NCI-H446 treated with DMSO at 0.1 percent for 48 hours (cell line): ENCODE results near the gene LRRK1.
A peak's percentile ranks its signal among the peaks of the same experiment; 100 is the strongest.

ENCODE experiments used
- DNase-seq: peaks from one replicate; lab custom pipeline; 2025; lab: John Stamatoyannopoulos, UW

The LRRK1 gene

DNA sequence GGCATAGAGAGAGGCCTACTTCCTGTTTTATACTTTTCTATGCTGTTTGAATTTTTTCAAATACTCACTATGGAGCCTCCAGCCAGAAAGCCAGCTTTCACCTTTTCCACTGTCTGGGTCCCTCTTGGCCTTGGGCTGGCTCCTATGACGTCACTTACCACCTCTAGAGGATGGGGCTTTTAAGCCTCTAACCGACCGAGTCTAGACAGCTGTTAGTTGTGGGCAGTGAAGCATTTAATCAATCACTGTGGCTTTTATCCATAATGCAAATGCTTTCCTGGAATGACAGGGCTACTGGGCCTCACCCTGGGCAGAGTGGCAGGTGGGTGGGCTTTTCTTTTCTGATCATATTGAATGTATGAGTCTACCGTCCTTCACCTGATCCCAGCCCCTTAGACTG lies 61.9 kb downstream of the LRRK1 start:
- no peak for DNase-seq

DNA sequence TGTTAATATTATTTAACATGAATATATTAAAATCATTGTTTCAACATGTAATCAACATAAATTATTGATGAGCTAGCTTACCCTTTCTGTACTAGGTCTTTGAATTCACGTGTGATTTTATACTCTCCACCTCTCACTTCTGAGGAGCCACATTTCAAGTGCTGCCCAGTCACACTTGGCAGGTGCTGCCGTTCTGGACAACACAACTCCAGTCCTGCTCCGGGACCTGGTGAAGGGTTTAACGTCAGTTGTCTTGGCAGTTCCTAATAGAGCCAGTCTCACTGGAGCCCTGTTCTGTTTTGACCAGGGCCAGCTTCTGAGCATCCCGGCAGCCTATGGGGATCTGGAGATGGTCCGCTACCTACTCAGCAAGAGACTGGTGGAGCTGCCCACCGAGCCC lies 64.1 kb downstream of the LRRK1 start:
- no peak for DNase-seq

DNA sequence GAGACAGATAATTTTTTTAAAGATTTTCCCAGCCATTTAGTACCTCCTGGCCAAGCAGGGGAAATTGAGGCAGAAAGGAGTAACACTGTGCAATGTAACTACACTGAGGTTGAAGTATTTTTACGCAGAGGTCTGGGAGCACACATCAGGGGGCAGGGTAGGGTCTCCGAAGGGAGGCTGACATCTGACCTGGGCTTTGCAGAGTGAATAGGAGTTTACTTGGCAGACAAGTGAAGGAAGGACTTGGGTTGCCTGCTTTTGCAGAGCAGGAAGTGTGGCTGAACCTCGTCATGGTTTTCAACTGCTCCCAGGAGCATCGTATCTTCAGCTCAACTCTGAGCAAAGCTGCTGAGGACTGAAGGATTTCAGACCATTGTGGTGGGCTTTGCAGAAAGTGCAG lies 66.2 kb downstream of the LRRK1 start:
- no peak for DNase-seq

DNA sequence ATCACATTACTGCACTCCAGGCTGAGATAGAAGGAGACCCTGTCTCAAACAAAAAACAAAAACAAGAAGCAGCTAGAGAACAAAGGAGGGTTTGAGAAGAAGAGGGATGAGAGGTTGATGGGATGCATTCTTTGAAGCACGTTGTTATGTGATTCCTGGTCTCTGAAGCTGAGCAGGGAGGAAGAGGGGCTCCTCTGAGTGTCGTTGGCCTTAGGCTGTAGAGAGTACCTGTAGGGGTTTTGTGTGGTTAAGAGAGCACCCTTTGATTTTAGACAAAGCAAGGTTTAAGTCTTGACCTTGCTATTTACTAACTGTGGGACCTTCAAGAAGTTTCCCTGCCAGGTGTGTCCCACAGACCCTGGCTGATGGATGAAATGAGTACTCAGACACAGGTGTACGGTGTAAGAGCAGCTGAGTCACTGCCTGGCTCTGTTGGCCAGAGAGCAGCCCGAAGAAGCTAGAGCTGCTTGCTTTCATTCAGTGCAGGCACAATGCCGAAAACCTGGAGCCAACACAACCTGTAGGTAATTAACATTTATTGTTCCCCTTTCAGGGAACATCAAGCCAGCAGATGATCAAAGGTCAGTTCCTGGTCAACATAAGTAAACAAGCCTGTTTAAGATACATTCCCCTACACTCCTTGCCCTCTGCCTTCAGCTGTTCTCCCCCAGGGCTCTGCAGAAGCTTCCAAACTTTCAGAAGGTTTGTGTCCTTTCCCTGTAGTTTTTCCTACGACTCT lies 67.2 kb downstream of the LRRK1 start:
- DNase-seq: no peak

DNA sequence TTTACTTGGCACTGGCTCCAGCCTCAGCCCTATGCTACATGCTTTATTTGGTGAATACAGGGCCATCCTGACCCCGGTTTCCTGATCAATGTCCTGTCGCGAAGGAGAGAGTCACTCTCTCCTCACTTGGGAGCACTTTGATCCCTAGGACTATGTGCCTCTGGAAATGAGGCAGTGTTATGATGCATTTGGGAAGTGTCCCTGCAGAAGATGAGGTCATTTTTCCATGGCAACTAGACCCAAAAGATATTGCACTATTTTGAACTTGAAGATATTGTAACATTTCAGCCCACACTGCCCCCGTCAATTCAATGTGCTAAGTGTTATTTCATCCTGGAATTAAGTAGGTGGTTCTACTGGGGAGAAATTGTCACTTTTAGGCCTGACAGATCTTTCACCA lies 68.0 kb downstream of the LRRK1 start:
- no peak for DNase-seq

DNA sequence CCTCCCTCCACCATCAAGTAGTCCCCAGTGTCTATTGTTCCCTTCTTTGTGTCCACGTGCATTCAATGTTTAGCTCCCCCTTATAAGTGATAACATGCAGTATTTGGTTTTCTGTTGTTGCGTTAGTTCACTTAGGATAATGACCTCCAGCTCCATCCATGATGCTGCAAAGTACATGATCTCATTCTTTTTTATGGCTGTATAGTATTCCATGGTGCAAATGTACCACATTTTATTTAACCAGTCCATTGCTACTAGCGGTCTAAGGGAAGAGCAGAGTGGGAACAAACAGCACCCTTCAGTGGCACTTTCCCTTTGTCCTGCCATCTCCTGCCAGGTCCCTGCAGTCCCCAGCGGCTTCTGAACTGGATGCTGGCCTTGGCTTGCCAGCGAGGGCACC lies 69.1 kb downstream of the LRRK1 start:
- DNase-seq: no peak

DNA sequence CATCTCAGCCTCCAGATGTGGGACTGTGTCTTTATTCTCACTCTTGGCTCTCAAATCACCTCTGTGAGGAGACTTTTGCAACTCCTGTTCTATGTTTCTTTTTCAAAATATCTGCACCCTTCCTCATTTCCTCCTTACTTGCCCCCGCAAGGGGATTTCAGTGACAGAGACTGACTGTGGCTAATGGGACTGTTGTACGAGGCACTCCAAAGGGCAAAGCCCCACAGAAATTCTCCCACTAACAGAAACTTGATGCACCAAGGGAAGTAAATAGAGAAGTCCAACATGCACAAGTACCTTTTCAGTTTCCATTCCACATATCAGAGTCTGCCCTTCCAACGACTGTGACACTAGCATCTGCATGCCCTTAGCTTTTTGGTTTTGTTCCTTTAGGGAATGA lies 69.7 kb downstream of the LRRK1 start:
- DNase-seq: no peak

DNA sequence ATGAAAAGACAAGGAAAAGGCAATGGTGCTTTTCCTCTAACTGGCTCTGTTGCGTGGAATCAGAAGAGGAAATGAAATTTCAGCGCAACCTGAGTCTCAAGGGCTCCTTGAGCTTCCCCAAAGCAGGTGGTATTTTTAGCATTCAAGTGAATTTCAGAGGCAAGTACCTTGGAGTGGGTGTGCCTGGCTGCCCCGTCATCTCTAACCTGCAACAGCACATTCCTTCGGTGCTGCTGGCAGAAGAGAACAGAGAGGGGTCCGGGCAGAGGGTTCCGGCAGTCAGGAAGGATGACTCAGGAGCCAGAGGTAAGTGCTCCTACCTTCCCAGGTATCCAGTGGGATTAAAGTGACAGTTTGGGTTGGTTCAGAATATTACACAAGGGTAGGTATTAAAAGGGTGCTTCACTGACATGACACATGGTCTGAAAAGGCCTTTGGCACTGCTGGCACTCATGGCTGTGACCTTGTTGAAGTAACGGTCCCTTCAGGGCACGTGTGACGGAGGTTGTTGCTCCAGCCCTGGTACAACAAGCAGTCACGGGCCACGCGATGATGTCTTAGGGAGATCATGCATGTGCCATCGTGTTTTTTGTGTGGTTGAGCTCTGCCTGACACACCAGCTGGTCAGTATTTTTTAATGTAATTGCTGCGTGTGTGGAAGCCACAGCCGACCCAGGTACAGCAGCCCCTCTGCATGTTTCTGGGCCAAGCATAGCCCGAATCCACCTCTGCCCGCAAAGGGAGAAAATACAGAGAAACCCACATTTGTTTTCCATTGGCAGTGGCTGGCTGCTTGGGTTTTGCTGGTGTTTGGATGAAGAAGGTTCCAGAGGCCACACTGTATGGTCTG lies 75.7 kb downstream of the LRRK1 start:
- DNase-seq: no peak

DNA sequence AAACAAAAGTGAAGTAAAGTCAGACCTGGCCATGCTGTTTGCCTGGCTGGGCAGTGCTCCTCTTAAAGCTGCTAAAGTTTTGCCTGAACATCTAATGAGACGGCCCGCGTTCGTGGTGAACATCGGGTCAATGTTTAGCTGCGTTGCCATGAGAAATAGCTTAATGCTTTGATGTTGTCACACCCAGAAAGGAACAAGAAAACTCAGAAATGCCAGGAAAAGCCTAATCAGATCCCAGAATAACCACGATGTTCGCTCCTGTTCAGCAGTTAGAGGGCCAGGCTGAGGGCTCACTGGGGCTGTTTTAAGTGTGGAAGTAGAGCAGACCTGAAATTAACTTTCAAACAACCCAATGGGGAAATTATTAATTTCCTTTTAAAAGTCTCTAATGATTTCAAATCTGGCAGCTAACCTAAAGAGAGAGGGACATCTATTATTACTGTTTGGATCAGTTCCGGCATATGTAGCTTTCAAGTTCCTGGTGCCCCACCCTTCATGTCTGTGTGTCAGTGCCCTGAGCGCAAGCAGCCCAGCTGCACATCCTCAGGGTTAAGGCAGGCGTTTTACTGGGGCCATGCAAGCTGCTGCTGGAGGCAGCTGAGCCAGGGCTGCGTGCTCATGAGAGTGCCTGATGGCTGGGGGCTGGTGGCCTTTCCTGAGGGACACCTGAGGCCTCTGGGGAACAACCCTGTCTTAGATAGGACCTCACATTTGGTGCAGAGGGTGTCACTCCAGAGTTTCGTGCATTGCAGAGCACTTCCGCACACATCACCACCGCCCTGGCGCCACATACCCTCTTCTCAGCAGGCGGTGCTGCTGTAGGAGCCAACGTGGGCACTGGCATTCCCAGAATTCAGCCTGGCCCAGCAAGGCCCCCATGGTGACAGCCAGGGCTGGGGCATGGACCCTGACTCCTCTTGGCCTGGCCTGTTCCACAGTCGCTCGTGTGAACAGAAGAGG lies 76.6 kb downstream of the LRRK1 start:
- no peak for DNase-seq

DNA sequence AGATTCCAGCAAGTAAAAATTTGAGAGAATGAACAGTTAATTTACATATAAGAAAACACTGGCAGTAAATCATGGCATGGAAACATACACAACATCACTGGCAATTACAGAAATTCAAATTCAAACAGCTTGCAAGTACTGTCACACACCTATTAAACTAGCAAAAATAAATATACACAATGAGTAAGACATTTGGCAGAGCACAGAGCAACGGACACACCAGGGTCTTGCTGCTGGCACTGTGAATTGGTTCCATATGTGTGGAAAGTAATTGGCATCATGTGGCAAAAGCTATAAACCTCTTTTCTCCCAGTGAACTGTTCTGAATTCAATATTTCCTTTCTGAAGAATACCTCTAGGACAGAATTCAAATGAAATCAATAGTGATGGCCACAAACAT lies 78.3 kb downstream of the LRRK1 start:
- DNase-seq: no peak

DNA sequence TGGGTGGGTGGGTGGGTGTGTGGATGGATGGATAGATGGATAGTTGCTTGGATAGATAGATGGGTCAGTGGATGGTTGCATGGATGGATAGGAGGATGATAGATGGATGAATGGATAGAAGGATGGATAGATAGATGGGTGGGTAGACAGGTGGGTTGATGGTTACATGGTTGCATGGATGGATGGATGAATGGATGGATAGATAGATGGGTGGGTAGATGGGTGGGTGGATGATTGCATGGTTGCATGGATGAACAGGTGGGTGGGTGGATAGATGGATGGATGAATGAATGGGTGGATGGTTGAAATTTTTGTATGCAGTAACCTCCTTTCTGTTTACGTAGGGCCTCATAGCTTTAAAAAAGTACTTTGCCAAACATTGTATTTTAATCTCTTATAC lies 79.5 kb downstream of the LRRK1 start:
- DNase-seq: no peak

DNA sequence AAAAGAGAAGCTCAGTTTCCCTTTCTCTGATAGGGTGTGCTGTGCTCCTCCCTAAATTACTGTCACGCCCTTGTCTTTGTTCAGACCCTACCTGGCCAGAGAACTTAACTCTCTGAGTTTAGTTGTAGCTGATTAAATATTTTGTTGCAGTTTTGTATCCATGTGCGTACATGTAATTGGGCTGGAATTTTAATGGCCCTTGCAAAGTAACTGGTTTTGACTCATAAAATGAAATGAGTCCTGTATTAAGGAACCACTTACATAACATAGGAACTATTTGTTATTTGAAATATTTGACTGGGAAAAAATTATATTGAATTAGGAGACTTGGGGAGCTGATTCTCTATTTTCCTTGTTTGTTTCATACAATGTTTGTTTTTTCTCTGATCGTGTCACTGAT lies 80.2 kb downstream of the LRRK1 start:
- no peak for DNase-seq

DNA sequence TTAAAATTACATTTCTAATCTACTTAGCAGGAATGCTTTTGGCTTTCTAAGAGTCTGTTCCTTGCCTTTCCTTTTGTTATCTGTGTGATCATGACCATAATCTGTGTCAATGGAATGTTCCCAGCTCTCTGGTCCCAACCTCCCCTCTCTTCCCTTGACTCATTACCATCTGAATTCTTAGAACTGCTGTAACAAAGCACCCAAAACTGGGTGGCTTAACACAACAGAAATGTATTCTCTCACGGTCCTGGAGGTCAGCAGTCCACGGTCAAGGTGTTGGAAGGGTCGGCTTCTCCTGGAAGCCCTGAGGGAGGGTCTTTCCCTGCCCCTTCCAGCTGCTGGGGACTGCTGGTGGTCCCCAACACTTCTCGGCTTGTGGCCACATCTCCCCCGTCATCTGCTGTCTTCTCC lies 81.1 kb downstream of the LRRK1 start:
- DNase-seq: no peak

DNA sequence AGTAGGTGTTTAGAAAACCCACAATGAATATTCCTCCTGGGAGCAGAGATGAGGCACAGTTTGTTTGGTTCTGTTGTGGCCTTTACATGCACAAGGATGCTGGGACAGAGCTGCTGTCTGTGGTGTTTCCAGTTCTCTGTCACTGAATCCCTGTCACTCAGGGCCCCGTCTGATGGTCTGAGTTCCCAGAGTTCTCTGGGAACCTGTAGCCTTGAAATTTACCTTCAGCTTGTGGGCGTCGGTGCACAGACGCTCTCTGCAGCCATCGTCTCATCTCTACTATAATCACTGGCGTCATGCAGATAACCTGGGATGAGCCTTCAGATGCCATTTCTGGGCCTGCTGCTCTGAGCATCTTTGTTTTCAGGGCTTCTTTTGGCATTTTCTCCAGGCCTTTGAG lies 81.9 kb downstream of the LRRK1 start:
- DNase-seq: no peak

DNA sequence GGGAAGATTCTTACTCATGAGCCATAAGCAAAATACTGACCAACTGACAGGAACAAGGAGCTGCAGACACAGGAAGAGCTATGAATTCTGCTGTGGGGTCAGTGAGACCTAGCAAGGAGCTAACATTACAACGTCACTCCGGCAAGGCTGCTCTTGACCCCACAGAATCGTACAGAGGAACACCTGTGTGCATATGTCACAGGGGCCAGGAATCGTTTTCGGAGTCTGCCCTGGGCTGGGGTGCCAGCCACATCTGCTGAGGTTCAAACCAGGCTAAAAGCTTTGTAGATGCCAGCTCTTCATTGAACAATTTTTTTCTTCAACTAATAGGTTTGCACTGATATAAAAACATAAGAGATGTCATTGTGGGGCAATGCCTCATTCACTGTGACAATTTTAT lies 82.6 kb downstream of the LRRK1 start:
- DNase-seq: no peak

DNA sequence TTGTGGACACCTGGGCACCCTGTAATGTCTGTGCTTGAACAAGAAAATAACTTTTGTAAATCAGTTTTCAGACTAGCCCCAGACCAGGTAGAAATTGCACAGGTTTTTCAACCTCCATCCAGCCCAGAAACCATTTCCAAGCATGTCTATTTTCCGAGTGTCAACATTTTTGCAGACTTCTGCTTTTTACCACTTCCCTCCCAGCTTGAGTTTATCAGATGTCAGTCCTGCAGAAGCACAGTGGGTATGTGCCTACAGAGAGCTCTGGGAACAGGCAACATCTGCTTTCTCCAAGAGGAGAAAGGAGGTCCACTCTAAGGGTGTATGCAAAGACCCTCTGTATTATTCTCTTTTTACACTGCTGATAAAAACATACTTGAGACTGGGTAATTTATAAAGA lies 83.9 kb downstream of the LRRK1 start:
- DNase-seq: no peak

DNA sequence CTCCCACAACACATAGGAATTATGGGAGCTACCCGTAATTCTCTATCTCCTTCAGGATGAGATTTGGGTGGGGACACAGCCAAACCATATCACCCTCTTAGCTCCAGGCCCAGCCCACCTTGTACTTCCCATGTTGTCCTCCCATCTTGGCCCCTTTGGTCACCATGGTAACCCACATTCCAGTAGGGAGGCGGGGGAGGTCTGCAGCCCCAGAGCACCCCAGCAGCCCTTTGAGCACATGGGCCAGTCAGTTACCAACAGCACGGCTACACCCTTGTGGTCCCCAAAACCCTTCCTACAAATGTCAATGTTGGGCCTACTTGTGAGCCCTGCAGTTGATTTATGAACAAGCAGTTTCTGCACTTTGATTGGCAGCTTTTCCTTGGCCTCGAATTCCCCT lies 84.5 kb downstream of the LRRK1 start:
- DNase-seq: no peak

DNA sequence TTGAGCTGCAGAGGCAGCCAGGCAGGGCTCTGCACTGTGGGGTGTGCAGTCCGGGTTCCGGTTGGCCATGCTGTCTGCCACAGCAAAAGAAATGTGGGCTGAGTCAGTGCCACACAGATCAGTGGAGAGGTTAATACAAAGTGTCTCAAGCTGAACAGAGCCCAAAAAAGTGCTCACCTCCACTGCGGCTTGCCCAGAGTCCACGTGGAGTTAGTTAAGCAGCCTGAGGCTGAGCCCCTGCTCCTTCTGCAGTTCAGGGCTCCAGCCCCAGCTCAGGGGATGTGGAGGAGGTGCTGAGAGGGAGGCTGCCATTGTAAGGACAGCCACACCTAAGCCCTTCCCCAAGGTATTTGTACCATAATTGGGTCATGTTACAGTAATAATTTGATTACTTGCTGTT lies 85.3 kb downstream of the LRRK1 start:
- DNase-seq: no peak

DNA sequence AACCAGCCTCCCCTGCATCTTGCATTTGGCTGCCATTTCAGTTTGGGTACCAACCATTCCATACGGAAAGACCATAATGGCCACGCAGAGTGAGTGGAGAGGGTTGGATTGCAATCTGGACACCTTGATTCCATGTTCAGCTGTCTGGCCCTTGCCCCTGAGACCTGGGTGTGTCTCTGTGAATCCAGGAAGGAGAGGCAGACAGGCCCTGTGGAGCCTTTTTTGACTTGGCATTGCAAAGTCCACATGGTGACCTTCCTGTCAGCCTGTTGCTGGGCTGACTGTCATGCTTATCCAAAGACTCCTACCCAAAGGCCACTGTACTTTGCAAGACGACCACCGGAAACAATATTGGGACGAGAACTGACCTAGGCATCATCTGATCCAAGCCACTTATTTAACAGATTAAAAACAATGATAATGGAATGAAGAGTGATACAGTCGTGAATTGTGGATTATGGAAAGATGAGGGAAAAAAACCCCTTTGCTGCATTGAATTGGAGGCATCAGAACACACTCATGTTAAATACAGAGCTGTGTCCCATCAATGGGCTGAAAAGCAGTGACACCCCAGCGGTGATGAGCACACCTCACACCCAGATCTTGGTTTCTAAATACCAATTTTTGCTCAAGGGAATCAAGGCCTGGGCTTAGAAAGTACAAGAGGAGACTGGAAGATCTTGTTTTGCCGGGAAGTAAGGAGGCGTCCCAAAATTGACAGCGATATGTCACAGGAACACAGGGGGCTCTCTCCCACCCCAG lies 86.0 kb downstream of the LRRK1 start:
- no peak for DNase-seq

DNA sequence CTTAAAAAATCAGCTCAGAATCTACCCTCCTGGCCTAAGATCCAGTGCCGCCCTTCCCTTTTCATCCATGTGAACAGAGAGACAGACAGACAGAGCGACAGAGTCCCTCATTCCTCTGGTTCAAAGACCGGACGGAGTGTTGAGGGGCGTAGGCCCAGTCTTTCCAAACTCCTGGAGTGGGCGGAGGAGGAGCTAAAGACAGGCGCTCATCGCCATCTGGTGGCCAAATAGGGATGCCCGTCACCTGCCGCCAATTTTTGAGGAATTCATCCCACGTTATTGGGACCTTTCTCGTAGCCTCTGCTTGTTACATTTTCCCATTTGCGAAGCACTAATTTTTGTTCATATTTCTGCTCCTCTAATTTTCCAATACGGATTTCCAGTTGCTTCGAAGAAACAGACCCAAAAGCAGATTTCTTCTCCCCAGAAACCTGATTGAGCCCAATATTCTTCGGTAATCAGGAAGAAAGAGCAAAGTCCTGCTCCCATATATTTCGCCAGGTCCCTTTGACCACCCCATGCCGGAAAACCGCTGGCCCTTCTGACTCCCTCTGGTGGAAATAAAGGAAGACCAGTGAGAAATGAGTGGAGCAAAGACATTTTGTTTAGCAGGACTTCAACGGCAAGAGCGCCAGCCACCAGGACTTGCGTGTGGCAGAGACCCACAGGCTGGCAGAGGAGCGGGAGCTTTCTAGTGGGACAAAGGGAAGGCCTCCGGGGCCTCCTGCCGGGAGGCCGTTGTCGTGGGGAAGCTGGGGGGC lies 88.0 kb downstream of the LRRK1 start:
- DNase-seq: peak; percentile 28
